Stomach (tissue), 4 donors: ENCODE measurements around the gene VOPP1.

Source experiments
- CTCF ChIP-seq, 7 experiments: fragments of 450-650 bp in 4 of 7; fragments of 200-600 bp in 3 of 7; sonication (generic) in 3 of 7; IDR thresholded peaks; one replicate each; pipeline ENCODE4 v1.5.1; 2016 to 2019; ENCODE audit warnings: antibody characterized with exemption in 7 of 7, control low read depth in 2 of 7, mild to moderate bottlenecking in 1 of 7
- POLR2AphosphoS5 ChIP-seq, 3 donors: sonication (generic); formaldehyde crosslinking; IDR thresholded peaks; one replicate each; pipeline ENCODE4 v1.6.1; 2016; ENCODE audit warnings: antibody characterized with exemption in 3 of 3

GRCh38 chr7:55441774-55442522 is 130.4 kb downstream of the VOPP1 start:
- TF ChIP-seq CTCF (IDR thresholded peaks at IDR 0.05) (no peak), POLR2AphosphoS5 (IDR thresholded peaks at IDR 0.05) (no peak)
